Measurements from ENCODE around the gene DARS1. TPM values are rescaled to one million over a fixed set of nuclear protein-coding genes. Genes with fewer than 3 reads are reported as not detected.
"Not testable (repeated sequence)": the region's sequence is repeated elsewhere in the genome, so short reads cannot be mapped to it uniquely, and the experiment has no call there.

DARS1 gene
- polyA plus RNA-seq, 1 experiment, result 44.0 TPM

DNA sequence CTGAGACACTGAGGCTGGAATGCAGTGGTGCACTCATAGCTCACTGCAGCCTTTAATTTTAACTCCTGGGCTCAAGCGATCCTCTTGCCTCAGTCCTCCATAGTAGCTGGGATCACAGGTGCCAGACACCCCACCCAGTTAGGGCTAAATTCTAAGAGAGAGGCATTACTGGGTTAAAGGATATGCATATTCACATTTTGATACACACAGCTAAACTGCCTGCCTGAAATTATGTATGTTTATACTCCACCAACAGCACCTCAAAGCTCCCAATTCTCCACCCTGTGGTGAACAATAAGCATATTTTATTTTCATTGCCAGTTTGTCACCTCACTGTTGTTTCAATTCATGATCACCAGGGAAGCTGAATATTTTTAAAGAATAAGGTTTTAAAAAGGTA is 90.5 kb downstream of the DARS1 start:
- Histone ChIP-seq H3K36me3 (ENCODE audit: control insufficient read depth, insufficient read depth, low read length) (no peaks in the 10 kb centered on the region; the same call in none of the 2 replicates), H3K4me3 (ENCODE audit: low read depth, low read length) (no peak overlapping the region), H3K27me3 (ENCODE audit: control insufficient read depth, insufficient read depth, low read length) (no peaks in the 10 kb centered on the region)
- ChIA-PET CTCF (interaction anchor here (0.8 kb wide), 1 partner anchor 10 kb away, joined by 4 read pairs; no protein-coding TSS in a partner anchor), POLR2A (no interaction called here)
- TF ChIP-seq, protein P1, sequence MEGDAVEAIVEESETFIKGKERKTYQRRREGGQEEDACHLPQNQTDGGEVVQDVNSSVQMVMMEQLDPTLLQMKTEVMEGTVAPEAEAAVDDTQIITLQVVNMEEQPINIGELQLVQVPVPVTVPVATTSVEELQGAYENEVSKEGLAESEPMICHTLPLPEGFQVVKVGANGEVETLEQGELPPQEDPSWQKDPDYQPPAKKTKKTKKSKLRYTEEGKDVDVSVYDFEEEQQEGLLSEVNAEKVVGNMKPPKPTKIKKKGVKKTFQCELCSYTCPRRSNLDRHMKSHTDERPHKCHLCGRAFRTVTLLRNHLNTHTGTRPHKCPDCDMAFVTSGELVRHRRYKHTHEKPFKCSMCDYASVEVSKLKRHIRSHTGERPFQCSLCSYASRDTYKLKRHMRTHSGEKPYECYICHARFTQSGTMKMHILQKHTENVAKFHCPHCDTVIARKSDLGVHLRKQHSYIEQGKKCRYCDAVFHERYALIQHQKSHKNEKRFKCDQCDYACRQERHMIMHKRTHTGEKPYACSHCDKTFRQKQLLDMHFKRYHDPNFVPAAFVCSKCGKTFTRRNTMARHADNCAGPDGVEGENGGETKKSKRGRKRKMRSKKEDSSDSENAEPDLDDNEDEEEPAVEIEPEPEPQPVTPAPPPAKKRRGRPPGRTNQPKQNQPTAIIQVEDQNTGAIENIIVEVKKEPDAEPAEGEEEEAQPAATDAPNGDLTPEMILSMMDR (IDR thresholded peaks at IDR 0.05; ENCODE audit: insufficient read depth, low read depth, low read length), result no peak
- DNase-seq (ENCODE audit: low read depth), result no peak

DNA sequence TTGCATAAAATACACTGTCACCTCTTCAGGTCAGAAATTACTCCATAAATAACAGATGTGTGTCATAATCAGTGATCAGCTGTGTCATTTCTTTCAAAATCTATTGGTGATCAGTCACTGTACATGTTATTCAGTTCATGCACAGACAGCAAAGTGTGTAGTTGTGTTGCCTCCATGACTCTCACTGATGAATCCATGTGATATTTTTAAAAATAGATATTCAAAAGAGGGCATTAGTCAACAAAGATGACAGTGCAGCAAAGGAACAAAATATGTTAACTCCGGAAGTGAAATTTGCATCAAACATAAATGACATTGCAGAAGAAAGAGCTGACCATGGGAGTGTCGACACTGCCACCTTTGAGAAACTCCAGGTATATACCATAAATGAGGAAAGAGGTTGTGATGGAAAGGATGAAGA is 92.0 kb downstream of the DARS1 start:
- no peak overlapping the region for H3K4me3 ChIP-seq (ENCODE audit: low read depth, low read length)
- no peaks in the 10 kb centered on the region for H3K27me3 ChIP-seq (ENCODE audit: control insufficient read depth, insufficient read depth, low read length)
- TF ChIP-seq, protein P1 (IDR thresholded peaks at IDR 0.05; ENCODE audit: insufficient read depth, low read depth, low read length), result no peak
- no peak for DNase-seq (ENCODE audit: low read depth)
- ChIA-PET POLR2A (no interaction called here), CTCF (interaction anchor here (0.6 kb wide), 2 partner anchors 20 to 721 kb away, joined by 3 to 4 read pairs; no protein-coding TSS in a partner anchor)
- no peaks in the 10 kb centered on the region; the same call in 1 of the 2 replicates for H3K36me3 ChIP-seq (ENCODE audit: control insufficient read depth, insufficient read depth, low read length)

DNA sequence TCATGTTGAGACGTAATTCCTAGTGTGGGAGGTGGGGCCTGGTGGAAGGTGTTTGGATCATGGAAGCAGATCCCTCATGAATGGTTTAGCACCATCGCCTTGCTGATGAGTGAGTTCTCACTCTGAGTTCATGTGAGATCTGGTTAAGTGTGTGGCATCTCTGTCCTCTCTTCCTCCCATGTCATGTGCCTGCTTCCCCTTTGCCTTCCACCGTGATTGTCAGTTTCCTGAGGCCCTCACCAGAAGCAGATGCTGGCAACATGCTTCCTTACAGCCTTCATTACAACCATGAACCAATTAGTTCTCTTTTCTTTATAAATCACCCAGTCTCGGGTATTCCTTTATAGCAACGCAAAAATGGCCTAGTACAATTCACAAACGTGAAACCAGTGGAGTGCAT is 94.6 kb downstream of the DARS1 start:
- TF ChIP-seq, protein P1 (IDR thresholded peaks at IDR 0.05; ENCODE audit: insufficient read depth, low read depth, low read length), result no peak
- ChIA-PET CTCF (no interaction called here), POLR2A (no interaction called here)
- DNase-seq (ENCODE audit: low read depth), result no peak
- Histone ChIP-seq H3K4me3 (ENCODE audit: low read depth, low read length) (no peak overlapping the region), H3K27me3 (ENCODE audit: control insufficient read depth, insufficient read depth, low read length) (no peaks in the 10 kb centered on the region), H3K36me3 (ENCODE audit: control insufficient read depth, insufficient read depth, low read length) (no peaks in the 10 kb centered on the region)

DNA sequence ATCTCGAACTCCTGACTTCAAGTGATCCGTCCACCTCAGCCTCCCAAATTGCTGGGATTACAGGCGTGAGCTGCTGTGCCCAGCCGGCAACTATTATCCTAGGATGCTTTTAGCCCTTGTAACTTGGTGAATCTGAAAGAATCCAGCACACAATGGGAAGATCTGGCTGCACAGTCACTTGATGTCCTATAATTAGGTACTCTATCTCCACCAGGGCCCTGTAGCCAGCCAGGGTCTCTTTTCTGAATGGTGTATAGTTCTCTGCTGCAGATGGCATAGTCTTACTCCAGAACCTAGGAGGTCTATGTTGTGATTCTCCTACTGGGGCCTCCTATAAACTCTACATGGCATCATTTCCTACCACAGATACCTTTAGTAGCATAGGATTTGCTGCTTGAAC is 95.3 kb downstream of the DARS1 start:
- ChIA-PET POLR2A (no interaction called here), CTCF (no interaction called here)
- H3K27me3 ChIP-seq (ENCODE audit: control insufficient read depth, insufficient read depth, low read length), result 0 out of 2 replicates have a peak, but pooled peaks cover 2% of the 10 kb centered on the region
- no peaks in the 10 kb centered on the region for H3K36me3 ChIP-seq (ENCODE audit: control insufficient read depth, insufficient read depth, low read length)
- no peak overlapping the region for H3K4me3 ChIP-seq (ENCODE audit: low read depth, low read length)
- TF ChIP-seq, protein P1 (IDR thresholded peaks at IDR 0.05; ENCODE audit: insufficient read depth, low read depth, low read length), result no peak
- DNase-seq (ENCODE audit: low read depth), result no peak

DNA sequence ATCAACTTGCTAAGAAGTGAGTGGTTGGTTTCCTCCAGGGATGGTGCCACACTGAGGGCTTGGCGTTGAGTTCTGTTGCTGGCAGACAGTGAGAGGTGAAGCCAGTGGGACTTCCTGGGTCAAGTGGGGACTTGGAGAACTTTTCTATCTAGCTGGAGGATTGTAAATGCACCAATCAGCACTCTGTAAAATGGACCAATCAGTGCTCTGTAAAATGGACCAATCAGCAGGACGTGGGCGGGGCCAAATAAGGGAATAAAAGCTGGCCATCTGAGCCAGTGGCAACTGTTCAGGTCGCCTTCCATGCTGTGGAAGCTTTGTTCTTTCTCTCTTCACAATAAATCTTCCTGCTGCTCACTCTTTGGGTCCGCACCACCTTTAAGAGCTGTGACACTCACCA is 96.8 kb downstream of the DARS1 start:
- POLR2A ChIA-PET; H3K4me3 ChIP-seq (ENCODE audit: low read depth, low read length); DNase-seq (ENCODE audit: low read depth); H3K27me3 ChIP-seq (ENCODE audit: control insufficient read depth, insufficient read depth, low read length); H3K36me3 ChIP-seq (ENCODE audit: control insufficient read depth, insufficient read depth, low read length): not testable (repeated sequence)
- CTCF ChIA-PET, result interaction anchor here (1.1 kb wide), 1 partner anchor 10 kb away, joined by 3 read pairs; no protein-coding TSS in a partner anchor

DNA sequence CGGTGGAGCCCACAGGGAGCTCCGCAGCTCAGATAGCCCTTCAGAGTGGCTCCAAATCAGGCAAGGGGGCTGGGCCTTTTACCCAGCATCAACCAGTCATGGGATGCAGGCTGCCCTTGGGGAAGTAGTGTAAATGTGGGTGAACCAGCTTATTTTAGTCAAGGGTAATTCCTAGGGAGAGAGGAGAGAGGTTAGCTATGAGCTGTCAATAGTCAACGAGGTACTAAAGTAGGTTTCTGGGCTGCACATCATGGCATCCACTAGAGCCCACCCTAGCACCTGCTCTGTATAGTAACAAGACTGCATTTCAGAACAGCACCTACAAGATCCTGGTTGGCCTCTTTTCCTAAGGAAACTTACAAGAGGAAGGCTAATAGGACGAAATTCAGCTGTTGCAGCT is 99.7 kb downstream of the DARS1 start:
- ChIA-PET POLR2A (no interaction called here), CTCF (no interaction called here)
- TF ChIP-seq, protein P1 (IDR thresholded peaks at IDR 0.05; ENCODE audit: insufficient read depth, low read depth, low read length), result no peak
- DNase-seq (ENCODE audit: low read depth), result no peak
- Histone ChIP-seq H3K36me3 (ENCODE audit: control insufficient read depth, insufficient read depth, low read length) (no peaks in the 10 kb centered on the region), H3K4me3 (ENCODE audit: low read depth, low read length) (no peak overlapping the region), H3K27me3 (ENCODE audit: control insufficient read depth, insufficient read depth, low read length) (peaks cover 8% of the 10 kb centered on the region)
